OCI-LY3 (cell line): ENCODE results near the gene CLEC4C.

Experiments
- H2AFZ ChIP-seq: fragments of 200-600, 300-600 bp; shearing (Covaris generic); 2 replicates; pipeline ENCODE4 v1.6.0; 2014; ENCODE audit warnings: antibody characterized with exemption, low read depth, low read length
- H3K27ac ChIP-seq: fragments of 200-600, 300-600 bp; sonication (generic); 2 replicates; pipeline ENCODE4 v1.5.1; 2014; ENCODE audit warnings: mild to moderate bottlenecking, low read length, moderate library complexity, mixed read lengths
- H3K27me3 ChIP-seq: fragments of 200-600, 300-600 bp; sonication (generic); 2 replicates; pipeline ENCODE4 v1.6.1; 2014; ENCODE audit warnings: low read depth, low read length, mixed read lengths
- H3K36me3 ChIP-seq: fragments of 200-600, 300-600 bp; sonication (generic); replicated peaks from 2 replicates; pipeline ENCODE3; 2014; ENCODE audit warnings: low read depth, low read length, mixed read lengths
- H3K4me1 ChIP-seq: fragments of 300-600, 200-600 bp; sonication (generic); 2 replicates; pipeline ENCODE4 v1.6.1; 2014; ENCODE audit warnings: low read length, mixed read lengths
- H3K4me2 ChIP-seq: fragments of 200-600, 300-600 bp; sonication (generic); 2 replicates; pipeline ENCODE4 v1.6.1; 2014; ENCODE audit warnings: low read length, mixed read lengths
- H3K4me3 ChIP-seq: fragments of 300-600, 200-600 bp; sonication (generic); 2 replicates; pipeline ENCODE4 v1.5.1; 2014; ENCODE audit warnings: antibody characterized with exemption, mild to moderate bottlenecking, low read length, moderate library complexity
- H3K79me2 ChIP-seq: fragments of 300-600, 200-600 bp; shearing (Covaris generic); 2 replicates; pipeline ENCODE4 v1.6.1; 2014; ENCODE audit warnings: mild to moderate bottlenecking, low read length, mixed read lengths
- H3K9ac ChIP-seq: fragments of 300-600, 200-600 bp; shearing (Covaris generic); 2 replicates; pipeline ENCODE4 v1.6.0; 2014; ENCODE audit warnings: mild to moderate bottlenecking, low read length, moderate library complexity
- H3K9me3 ChIP-seq: fragments of 200-600, 300-600 bp; shearing (Covaris generic); 2 replicates; pipeline ENCODE4 v1.6.1; 2014; ENCODE audit warnings: low read length, mixed read lengths; ENCODE audit not compliant: insufficient read depth
- H4K20me1 ChIP-seq: fragments of 200-600, 300-600 bp; sonication (generic); 2 replicates; pipeline ENCODE4 v1.6.1; 2016; ENCODE audit warnings: low read length, mixed read lengths; ENCODE audit not compliant: insufficient read depth
- CTCF ChIP-seq: fragments of 200-600, 300-600 bp; sonication (generic); IDR thresholded peaks from 2 replicates; pipeline ENCODE4 v1.5.1; 2014; ENCODE audit warnings: antibody characterized with exemption, low read length, low read depth
- EZH2phosphoT487 ChIP-seq: fragments of 200-600 bp; shearing (Covaris generic); IDR thresholded peaks from 2 replicates; pipeline ENCODE4 v1.6.1; 2018; ENCODE audit warnings: antibody characterized with exemption, mixed run types, low read depth

CLEC4C gene

GRCh38 chr12:7719946-7720730, 27.0 kb downstream of the CLEC4C start:
- no peak overlapping the region for H3K4me2 ChIP-seq
- H3K4me3 ChIP-seq: no peak overlapping the region
- H4K20me1 ChIP-seq: no peaks in the 10 kb centered on the region
- no peak overlapping the region for H3K9ac ChIP-seq
- TF ChIP-seq EZH2phosphoT487 (no peak), CTCF (no peak)
- no peaks in the 10 kb centered on the region for H3K79me2 ChIP-seq
- H2AFZ ChIP-seq: no peak overlapping the region
- no peaks in the 10 kb centered on the region for H3K9me3 ChIP-seq
- no peaks in the 10 kb centered on the region for H3K4me1 ChIP-seq
- no peaks in the 10 kb centered on the region for H3K36me3 ChIP-seq
- peaks cover 15% of the 10 kb centered on the region; the same call in 1 of the 2 replicates for H3K27me3 ChIP-seq
- H3K27ac ChIP-seq: no peak overlapping the region

- H3K27ac ChIP-seq: no peak overlapping the region
- H3K9me3 ChIP-seq: no peaks in the 10 kb centered on the region
- no peak overlapping the region for H3K9ac ChIP-seq
- H4K20me1 ChIP-seq: no peaks in the 10 kb centered on the region
- H3K4me3 ChIP-seq: no peak overlapping the region
- H3K27me3 ChIP-seq: peaks cover 15% of the 10 kb centered on the region; the same call in 1 of the 2 replicates
- peak; percentile 50 for TF ChIP-seq CTCF
- no peak for TF ChIP-seq EZH2phosphoT487
- no peak overlapping the region for H3K4me2 ChIP-seq
- no peak overlapping the region for H2AFZ ChIP-seq
- no peaks in the 10 kb centered on the region for H3K79me2 ChIP-seq
- no peaks in the 10 kb centered on the region for H3K36me3 ChIP-seq
- no peaks in the 10 kb centered on the region for H3K4me1 ChIP-seq
Observed at GRCh38 chr12:7716381-7716780, 30.8 kb downstream of the CLEC4C start.

- Histone ChIP-seq H3K4me3 (no peak overlapping the region), H3K79me2 (no peaks in the 10 kb centered on the region), H3K27me3 (peaks cover 7% of the 10 kb centered on the region; the same call in 1 of the 2 replicates), H3K4me1 (no peaks in the 10 kb centered on the region), H2AFZ (no peak overlapping the region), H3K36me3 (no peaks in the 10 kb centered on the region), H3K9me3 (no peaks in the 10 kb centered on the region), H3K4me2 (no peak overlapping the region), H3K27ac (no peak overlapping the region), H4K20me1 (no peaks in the 10 kb centered on the region), H3K9ac (no peak overlapping the region)
- TF ChIP-seq EZH2phosphoT487: no peak
- no peak for TF ChIP-seq CTCF
Observed at GRCh38 chr12:7712841-7713442, 34.2 kb downstream of the CLEC4C start.

- Histone ChIP-seq H3K27me3 (peaks cover 2% of the 10 kb centered on the region; the same call in 1 of the 2 replicates), H3K4me2 (no peak within 1 kb of the TSS), H4K20me1 (no peaks in the 10 kb centered on the region), H3K79me2 (no peaks in the 10 kb centered on the region), H3K27ac (no peak within 1 kb of the TSS), H3K4me3 (no peak within 1 kb of the TSS), H2AFZ (no peak within 1 kb of the TSS), H3K9ac (no peak within 1 kb of the TSS), H3K36me3 (no peaks in the 10 kb centered on the region), H3K4me1 (no peaks in the 10 kb centered on the region), H3K9me3 (no peaks in the 10 kb centered on the region)
- no peak for TF ChIP-seq EZH2phosphoT487
- TF ChIP-seq CTCF: no peak
Observed at GRCh38 chr12:7711133-7711532, 36.0 kb downstream of the CLEC4C start, which contains the start of gene DPPA3. TSS of gene DPPA3 (plus strand) at chr12:7711433. CDS start at chr12:7711571, 138 bp downstream.
